CD8-positive, alpha-beta memory T cell (primary cell): ENCODE measurements around the gene GPR15. TPM values are rescaled to one million over a fixed set of nuclear protein-coding genes. Genes with fewer than 3 reads are reported as not detected.
A peak's percentile ranks its signal among the peaks of the same experiment; 100 is the strongest.

Experiments used
- CTCF ChIA-PET: fragments of 350-600 bp; sonication (Branson Sonifier 250); formaldehyde crosslinking; loops from one replicate; lab custom pipeline; 2021; ENCODE audit warnings: antibody characterized with exemption; lab: Charles Lee
- POLR2A ChIA-PET: fragments of 350-600 bp; sonication (Branson Sonifier 250); formaldehyde crosslinking; loops from one replicate; lab custom pipeline; 2021; ENCODE audit warnings: antibody characterized with exemption; lab: Charles Lee
- DNase-seq, 5 donors: peaks; one replicate each; pipeline versions ENCODE4 v3.0.0 to v3.0.0-alpha.2; 2020 to 2022; ENCODE audit warnings: mixed read lengths in 1 of 5
- H3K27ac ChIP-seq: one replicate; pipeline ENCODE4 v1.7.0; 2013; ENCODE audit warnings: low read depth, mild to moderate bottlenecking, low read length, moderate library complexity
- H3K27me3 ChIP-seq: 2 replicates; pipeline ENCODE4 v1.7.0; 2013; ENCODE audit warnings: low read length, mild to moderate bottlenecking; ENCODE audit not compliant: insufficient read depth, poor library complexity, severe bottlenecking
- H3K36me3 ChIP-seq: 2 replicates; pipeline ENCODE4 v1.7.0; 2013; ENCODE audit warnings: mild to moderate bottlenecking, low read length, moderate library complexity; ENCODE audit not compliant: insufficient read depth
- H3K4me1 ChIP-seq: 2 replicates; pipeline ENCODE4 v1.7.0; 2013; ENCODE audit warnings: mild to moderate bottlenecking, low read length, moderate library complexity; ENCODE audit not compliant: insufficient read depth
- H3K4me3 ChIP-seq: 2 replicates; pipeline ENCODE4 v1.7.0; 2013; ENCODE audit warnings: mild to moderate bottlenecking, low read length
- H3K9me3 ChIP-seq: 2 replicates; pipeline ENCODE4 v1.7.0; 2013; ENCODE audit warnings: mild to moderate bottlenecking, low read length
- H3K27ac Mint-ChIP-seq, 8 donors: one replicate each; pipeline ENCODE4 v1.8.0; 2020 to 2021; ENCODE audit warnings: mixed read lengths in 8 of 8, mild to moderate bottlenecking in 6 of 8, inconsistent platforms in 3 of 8, moderate library complexity in 3 of 8
- H3K27me3 Mint-ChIP-seq, 2 donors: one replicate each; pipeline ENCODE4 v1.8.0; 2020 to 2021; ENCODE audit warnings: mixed read lengths in 2 of 2, mild to moderate bottlenecking in 1 of 2, moderate library complexity in 1 of 2
- H3K36me3 Mint-ChIP-seq, 3 donors: one replicate each; pipeline ENCODE4 v1.8.0; 2020 to 2021; ENCODE audit warnings: mixed read lengths in 3 of 3, inconsistent platforms in 1 of 3, mild to moderate bottlenecking in 1 of 3
- H3K4me1 Mint-ChIP-seq, 3 donors: one replicate each; pipeline ENCODE4 v1.8.0; 2020 to 2021; ENCODE audit warnings: mixed read lengths in 3 of 3, inconsistent platforms in 1 of 3, mild to moderate bottlenecking in 1 of 3
- H3K4me3 Mint-ChIP-seq, 7 donors: one replicate each; pipeline ENCODE4 v1.8.0; 2020 to 2021; ENCODE audit warnings: mixed read lengths in 7 of 7, mild to moderate bottlenecking in 6 of 7, moderate library complexity in 4 of 7, inconsistent platforms in 2 of 7
- H3K9me3 Mint-ChIP-seq, 5 donors: one replicate each; pipeline ENCODE4 v1.8.0; 2020 to 2022; ENCODE audit warnings: mixed read lengths in 5 of 5, mild to moderate bottlenecking in 3 of 5, moderate library complexity in 2 of 5, inconsistent platforms in 1 of 5
- polyA plus RNA-seq: library from polyadenylated mRNA; unstranded; fragments of 300-500 nt; fragmentation: Illumina TruSeq; gene quantifications from one replicate; pipeline ENCODE4 v1.2.3, GENCODE V29; 2021
- total RNA-seq, 2 experiments: library from RNA; stranded (reverse); gene quantifications; one replicate each; pipeline ENCODE4 v1.2.3, GENCODE V29; 2021

The GPR15 gene
- total and polyA plus RNA-seq, 3 experiments from 2014 or later = 7.7 to 17.0 (median 15.6) TPM

- POLR2A ChIA-PET = interaction anchor here (1.1 to 1.5 kb wide), 2 partner anchors 33 to 34 kb away, joined by 8 read pairs; no protein-coding TSS in a partner anchor
- Mint-ChIP-seq H3K36me3 (peaks cover 0 to 3% (median 1%) of the 10 kb centered on the region in 3 donors), H3K9me3 (no peaks in the 10 kb centered on the region), H3K4me3 (peak overlapping the region in 2 of 7 donors; percentile 20 to 84), H3K27ac (peak overlapping the region in 1 of 8 donors; percentile 44), H3K4me1 (peaks cover 23 to 61% (median 60%) of the 10 kb centered on the region in 3 donors), H3K27me3 (no peaks in the 10 kb centered on the region)
- no peak for DNase-seq
- H3K27me3 ChIP-seq = no peaks in the 10 kb centered on the region
- H3K9me3 ChIP-seq = no peaks in the 10 kb centered on the region
- H3K27ac ChIP-seq = no peak overlapping the region
- no peaks in the 10 kb centered on the region for H3K36me3 ChIP-seq
- H3K4me3 ChIP-seq = no peak overlapping the region
- no peaks in the 10 kb centered on the region for H3K4me1 ChIP-seq
- CTCF ChIA-PET = interaction anchor here (1.2 kb wide), 1 partner anchor 43 kb away, joined by 3 read pairs; no protein-coding TSS in a partner anchor
Measured at GRCh38 chr3:98530676-98531075, 1.1 kb upstream of the GPR15 start.

- H3K36me3 ChIP-seq = no peaks in the 10 kb centered on the region
- Mint-ChIP-seq H3K4me1 (peaks cover 21 to 67% (median 65%) of the 10 kb centered on the region in 3 donors), H3K27me3 (no peaks in the 10 kb centered on the region), H3K27ac (peak overlapping the region in 5 of 8 donors; percentile 28 to 89 (median 39)), H3K9me3 (no peaks in the 10 kb centered on the region), H3K36me3 (peaks cover 0 to 8% (median 0%) of the 10 kb centered on the region in 3 donors), H3K4me3 (peak overlapping the region; percentile 18 to 84 (median 63))
- H3K4me1 ChIP-seq = no peaks in the 10 kb centered on the region
- no peak overlapping the region for H3K4me3 ChIP-seq
- POLR2A ChIA-PET = interaction anchor here (0.7 to 2.2 kb wide), 4 partner anchors 9 to 41 kb away, joined by 3 to 15 read pairs (median 6); partner anchors contain the start of gene CLDND1
- CTCF ChIA-PET = interaction anchor here (0.9 to 2.3 kb wide), 4 partner anchors 9 to 59 kb away, joined by 3 to 12 read pairs (median 4); partner anchors contain the start of gene CLDND1
- DNase-seq = no peak
- H3K27ac ChIP-seq = no peak overlapping the region
- no peaks in the 10 kb centered on the region for H3K27me3 ChIP-seq
- no peaks in the 10 kb centered on the region for H3K9me3 ChIP-seq
Measured at GRCh38 chr3:98532275-98532637, 478 bp downstream of the GPR15 start.

- Histone ChIP-seq H3K4me3 (no peak overlapping the region), H3K36me3 (no peaks in the 10 kb centered on the region), H3K9me3 (no peaks in the 10 kb centered on the region), H3K27me3 (no peaks in the 10 kb centered on the region), H3K27ac (no peak overlapping the region), H3K4me1 (no peaks in the 10 kb centered on the region)
- H3K4me1 Mint-ChIP-seq = peaks cover 21 to 64% (median 62%) of the 10 kb centered on the region in 3 donors
- H3K27me3 Mint-ChIP-seq = no peaks in the 10 kb centered on the region
- POLR2A ChIA-PET = interaction anchor here (0.7 to 2.2 kb wide), 3 partner anchors 10 to 40 kb away, joined by 3 to 15 read pairs (median 4); partner anchors contain the start of gene CLDND1
- no peak for DNase-seq
- peaks cover 0 to 9% (median 0%) of the 10 kb centered on the region in 3 donors for H3K36me3 Mint-ChIP-seq
- H3K4me3 Mint-ChIP-seq = peak overlapping the region; percentile 47 to 84 (median 63)
- peak overlapping the region in 5 of 8 donors; percentile 4 to 89 (median 32) for H3K27ac Mint-ChIP-seq
- no peaks in the 10 kb centered on the region for H3K9me3 Mint-ChIP-seq
- CTCF ChIA-PET = interaction anchor here (1.2 to 2.3 kb wide), 4 partner anchors 19 to 58 kb away, joined by 3 to 12 read pairs (median 4); no protein-coding TSS in a partner anchor
Measured at GRCh38 chr3:98532709-98533571, 1.2 kb downstream of the GPR15 start.

- no peaks in the 10 kb centered on the region for H3K27me3 Mint-ChIP-seq
- peak overlapping the region in 4 of 7 donors; percentile 62 to 84 (median 71) for H3K4me3 Mint-ChIP-seq
- no peaks in the 10 kb centered on the region for H3K9me3 Mint-ChIP-seq
- ChIA-PET POLR2A (interaction anchor here (1.1 to 1.2 kb wide), 2 partner anchors 11 to 26 kb away, joined by 5 to 7 read pairs; partner anchors contain the start of gene CLDND1), CTCF (no interaction called here)
- Histone ChIP-seq H3K27me3 (no peaks in the 10 kb centered on the region), H3K27ac (no peak overlapping the region), H3K36me3 (no peaks in the 10 kb centered on the region), H3K4me3 (no peak overlapping the region), H3K9me3 (no peaks in the 10 kb centered on the region), H3K4me1 (no peaks in the 10 kb centered on the region)
- H3K27ac Mint-ChIP-seq = peak overlapping the region in 2 of 8 donors; percentile 19 to 89
- no peak for DNase-seq
- H3K4me1 Mint-ChIP-seq = peaks cover 18 to 65% (median 63%) of the 10 kb centered on the region in 3 donors
- peaks cover 0 to 13% (median 0%) of the 10 kb centered on the region in 3 donors for H3K36me3 Mint-ChIP-seq
Measured at GRCh38 chr3:98534168-98534567, 2.4 kb downstream of the GPR15 start.

GRCh38 chr3:98534734-98535133 is 3.0 kb downstream of the GPR15 start:
- Histone ChIP-seq H3K9me3 (no peaks in the 10 kb centered on the region), H3K4me3 (no peak overlapping the region), H3K36me3 (no peaks in the 10 kb centered on the region), H3K4me1 (no peaks in the 10 kb centered on the region), H3K27ac (no peak overlapping the region), H3K27me3 (no peaks in the 10 kb centered on the region)
- Mint-ChIP-seq H3K9me3 (no peaks in the 10 kb centered on the region), H3K4me1 (peaks cover 18 to 66% (median 63%) of the 10 kb centered on the region in 3 donors), H3K4me3 (peak overlapping the region in 2 of 7 donors; percentile 43 to 64), H3K27me3 (no peaks in the 10 kb centered on the region), H3K36me3 (peaks cover 0 to 13% (median 0%) of the 10 kb centered on the region in 3 donors), H3K27ac (peak overlapping the region in 1 of 8 donors; percentile 70)
- DNase-seq = no peak
- ChIA-PET CTCF (no interaction called here), POLR2A (interaction anchor here (0.6 to 1.2 kb wide), 3 partner anchors 12 to 30 kb away, joined by 3 to 7 read pairs (median 5); partner anchors contain the start of gene CLDND1)

GRCh38 chr3:98536456-98537017 is 4.8 kb downstream of the GPR15 start:
- H3K27ac ChIP-seq = no peak overlapping the region
- Mint-ChIP-seq H3K36me3 (peaks cover 0 to 13% (median 1%) of the 10 kb centered on the region in 3 donors), H3K4me1 (peaks cover 30 to 70% (median 62%) of the 10 kb centered on the region in 3 donors), H3K27me3 (no peaks in the 10 kb centered on the region), H3K4me3 (peak overlapping the region in 4 of 7 donors; percentile 35 to 77 (median 66)), H3K9me3 (no peaks in the 10 kb centered on the region), H3K27ac (peak overlapping the region in 3 of 8 donors; percentile 50 to 67 (median 65))
- no peaks in the 10 kb centered on the region for H3K4me1 ChIP-seq
- no peaks in the 10 kb centered on the region for H3K27me3 ChIP-seq
- DNase-seq = no peak
- H3K4me3 ChIP-seq = no peak overlapping the region
- ChIA-PET POLR2A (interaction anchor here (1.1 to 2.8 kb wide), 5 partner anchors 11 to 36 kb away, joined by 3 to 21 read pairs (median 6); no protein-coding TSS in a partner anchor), CTCF (interaction anchor here (1.2 to 1.4 kb wide), 3 partner anchors 9 to 38 kb away, joined by 3 to 5 read pairs (median 5); partner anchors contain the start of gene CLDND1)
- H3K9me3 ChIP-seq = no peaks in the 10 kb centered on the region
- no peaks in the 10 kb centered on the region for H3K36me3 ChIP-seq

- Mint-ChIP-seq H3K4me1 (peaks cover 20 to 68% (median 67%) of the 10 kb centered on the region in 3 donors), H3K27ac (peak overlapping the region; percentile 17 to 91 (median 74)), H3K4me3 (peak overlapping the region in 6 of 7 donors; percentile 17 to 74 (median 49)), H3K27me3 (no peaks in the 10 kb centered on the region), H3K36me3 (peaks cover 0 to 10% (median 7%) of the 10 kb centered on the region in 3 donors), H3K9me3 (no peaks in the 10 kb centered on the region)
- H3K27ac ChIP-seq = no peak overlapping the region
- H3K4me1 ChIP-seq = no peaks in the 10 kb centered on the region
- ChIA-PET POLR2A (interaction anchor here (1.4 to 2.2 kb wide), 3 partner anchors 16 to 53 kb away, joined by 3 to 11 read pairs (median 8); no protein-coding TSS in a partner anchor), CTCF (interaction anchor here (1.6 kb wide), 1 partner anchor 15 kb away, joined by 4 read pairs; no protein-coding TSS in a partner anchor)
- no peaks in the 10 kb centered on the region for H3K9me3 ChIP-seq
- no peaks in the 10 kb centered on the region for H3K27me3 ChIP-seq
- no peaks in the 10 kb centered on the region for H3K36me3 ChIP-seq
- H3K4me3 ChIP-seq = no peak overlapping the region
- DNase-seq = no peak
Measured at GRCh38 chr3:98540346-98540745, 8.6 kb downstream of the GPR15 start.
